GM18873 (cell line): ENCODE measurements around the gene GSDMA.
A peak's percentile ranks its signal among the peaks of the same experiment; 100 is the strongest.

ENCODE experiments used
- ATAC-seq: cut with Tn5 transposase; IDR thresholded peaks from one replicate; pipeline ENCODE4 v1.9.1; 2021; ENCODE audit warnings: mild to moderate bottlenecking, moderate library complexity, moderate number of reproducible peaks; ENCODE audit not compliant: unreplicated experiment, low FRiP score

Gene GSDMA

DNA sequence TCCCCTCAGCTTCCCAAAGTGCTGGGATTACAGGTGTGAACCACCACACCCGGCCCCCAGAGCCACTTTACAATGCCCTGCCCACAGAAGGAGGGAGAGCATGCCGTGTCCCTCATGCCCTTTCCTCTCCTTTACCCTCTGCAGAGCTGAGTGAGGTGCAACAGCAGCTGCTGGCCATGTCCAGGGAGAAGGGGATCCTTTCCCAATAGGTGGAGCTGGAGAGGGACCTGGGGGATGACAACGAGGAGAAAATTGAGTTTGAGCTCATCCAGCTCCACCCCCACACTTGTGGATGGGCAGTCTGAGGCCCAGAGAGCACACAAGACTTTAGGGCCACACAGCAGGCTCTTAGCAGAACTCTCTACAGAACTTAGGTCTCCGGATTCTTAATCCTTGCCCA lies 7.9 kb upstream of the GSDMA start:
- no peak for ATAC-seq

DNA sequence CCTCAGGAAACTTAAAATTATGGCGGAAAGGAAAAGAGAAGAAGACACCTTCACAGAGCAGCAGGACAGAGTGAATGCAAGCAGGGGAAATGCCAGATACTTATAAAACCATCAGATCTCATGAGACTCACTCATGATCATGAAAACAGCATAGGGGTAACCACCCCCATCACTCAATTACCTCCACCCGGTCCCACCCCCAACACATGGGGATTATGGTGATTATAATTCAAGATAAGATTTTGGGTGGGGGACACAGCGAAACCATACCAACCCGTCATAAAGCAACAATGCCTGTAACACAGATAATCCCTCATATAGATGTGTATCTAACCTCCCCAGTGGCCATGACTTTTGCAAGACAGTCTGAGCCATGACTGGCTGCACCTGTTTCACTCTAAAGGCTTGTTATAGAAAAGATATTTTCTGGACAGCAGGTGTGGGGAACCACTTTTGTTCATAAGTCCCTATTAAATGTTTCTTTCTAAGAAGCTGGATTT lies 7.0 kb upstream of the GSDMA start:
- ATAC-seq: no peak

DNA sequence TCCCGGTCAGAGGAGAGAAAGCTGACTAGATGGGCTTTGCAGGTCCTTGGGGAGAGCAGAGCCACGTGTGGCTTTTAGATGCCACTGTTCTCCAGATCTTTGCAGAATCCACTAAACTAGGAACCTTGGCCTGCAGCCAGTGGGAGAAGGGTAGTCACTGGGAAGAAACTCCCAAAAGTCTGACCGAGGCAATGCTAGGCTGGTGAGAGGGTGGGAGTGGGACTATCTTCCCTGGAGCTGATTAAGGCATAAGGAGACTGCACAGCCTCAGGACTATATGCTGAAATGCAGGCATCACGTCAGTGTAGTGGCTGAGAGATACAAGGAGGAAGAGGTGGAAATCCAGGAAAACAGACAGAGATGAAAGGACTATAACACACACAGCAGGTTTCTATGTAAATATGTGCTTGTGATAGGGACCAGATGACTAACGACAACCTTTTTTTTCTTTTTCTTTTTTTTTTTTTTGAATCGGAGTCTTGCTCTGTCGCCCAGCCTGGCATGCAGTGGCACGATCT lies 2.2 kb upstream of the GSDMA start:
- ATAC-seq: no peak

DNA sequence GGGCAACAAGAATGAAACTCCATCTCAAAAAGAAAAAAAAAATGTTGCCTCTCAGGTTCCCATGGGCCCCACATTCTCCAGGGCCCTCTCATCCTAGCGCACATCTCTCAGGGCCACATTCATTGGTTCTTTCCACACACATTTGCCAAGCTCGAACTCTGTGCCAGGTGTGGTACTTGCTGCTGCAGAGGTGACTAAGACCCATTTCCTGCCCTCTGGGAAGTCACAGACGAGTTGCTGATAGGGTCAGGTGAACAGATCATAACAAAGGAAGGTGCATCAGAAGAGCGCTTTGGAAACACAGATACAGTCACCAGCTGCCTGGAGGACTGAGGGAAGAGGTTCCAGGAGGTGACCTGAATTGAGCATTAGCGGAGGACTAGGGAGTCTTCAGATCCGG lies 1.0 kb downstream of the GSDMA start:
- ATAC-seq: no peak

DNA sequence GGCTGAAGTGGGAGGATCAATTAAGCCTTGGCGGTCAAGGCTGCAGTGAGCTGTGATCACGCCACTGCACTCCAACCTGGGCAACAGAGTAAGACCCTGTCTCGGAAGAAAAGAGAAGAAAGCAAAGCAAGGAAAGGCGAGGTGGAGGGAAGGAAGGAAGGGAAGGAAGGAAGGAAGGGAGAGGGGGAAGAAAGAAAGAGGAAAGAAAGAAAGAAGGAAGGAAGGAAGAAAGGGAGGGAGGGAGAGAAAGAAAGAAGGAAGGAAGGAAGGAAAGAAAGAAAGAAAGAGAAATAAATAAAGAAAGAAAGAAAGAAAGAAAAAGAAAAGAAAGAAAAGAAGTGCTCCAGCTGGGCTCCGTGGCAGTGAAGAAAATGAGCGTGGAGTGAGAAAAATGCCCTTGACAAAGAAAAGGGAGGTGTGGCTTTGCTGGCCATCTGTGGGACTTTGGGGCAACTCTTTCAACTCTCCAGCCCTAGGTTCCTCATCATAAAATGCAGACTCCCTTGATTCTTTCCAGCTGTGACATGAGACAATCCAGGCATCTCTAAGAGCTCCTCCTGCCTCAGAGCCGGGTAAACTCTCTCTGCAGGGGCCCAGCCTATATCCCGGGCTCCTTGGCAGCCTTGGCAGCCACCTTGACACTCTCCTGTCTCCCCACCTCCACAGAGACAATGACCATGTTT lies 2.4 kb downstream of the GSDMA start:
- no peak for ATAC-seq

DNA sequence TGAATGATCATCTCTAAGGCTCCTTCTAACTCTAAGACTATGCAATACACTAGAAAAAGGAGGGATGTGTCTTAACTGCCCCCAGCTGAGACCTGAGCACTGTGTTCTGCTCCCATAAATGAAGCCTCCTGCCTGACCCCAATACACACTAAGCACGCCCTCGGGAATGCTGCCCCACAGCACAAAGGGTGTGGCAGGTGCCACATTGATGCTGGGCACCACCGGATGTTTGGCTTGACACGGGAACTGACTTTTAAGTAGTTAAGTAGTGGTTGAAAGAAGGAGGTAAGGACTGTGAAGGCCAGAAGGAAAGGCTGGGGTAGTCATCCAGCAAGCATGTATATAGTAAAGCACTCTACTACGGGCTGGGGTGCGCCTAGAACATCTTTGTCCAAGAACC lies 4.0 kb downstream of the GSDMA start:
- ATAC-seq: no peak

DNA sequence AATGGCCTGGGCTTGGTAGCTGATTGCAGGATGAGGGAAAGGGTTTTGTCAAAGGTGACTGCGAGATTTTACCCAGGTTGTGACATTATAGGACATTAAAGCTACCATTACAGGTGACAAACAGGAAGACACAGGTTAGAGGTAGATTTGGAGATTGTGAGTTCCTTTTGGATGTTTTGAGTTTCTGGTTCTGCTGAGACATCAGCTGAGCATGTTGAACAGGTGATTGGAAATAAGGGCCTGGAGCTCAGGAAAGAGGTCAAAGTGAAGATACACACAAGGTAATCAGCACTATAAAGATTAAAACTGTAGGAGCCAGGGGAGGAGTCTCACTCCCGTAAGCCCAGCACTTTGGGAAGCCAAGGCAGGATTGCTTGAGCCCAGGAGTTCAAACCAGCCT lies 6.0 kb downstream of the GSDMA start:
- no peak for ATAC-seq

DNA sequence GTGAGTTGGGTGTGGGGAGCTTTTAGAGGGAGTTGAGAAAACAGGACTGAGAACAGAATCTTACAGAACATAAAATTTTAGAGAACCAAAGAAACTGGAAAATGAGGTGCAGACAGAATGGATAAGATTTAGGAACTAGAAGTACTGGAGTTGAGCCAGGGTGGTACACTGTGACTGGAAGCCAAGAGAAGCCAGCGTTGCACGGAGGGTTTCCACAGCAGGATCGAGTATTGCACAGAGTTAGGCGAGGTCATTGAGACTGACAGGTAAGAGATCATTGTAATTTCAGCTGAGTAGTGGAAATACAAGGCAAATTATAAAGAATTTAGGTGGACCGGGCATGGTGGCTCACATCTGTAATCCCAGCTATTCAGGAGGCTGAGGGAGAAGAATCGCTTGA lies 6.6 kb downstream of the GSDMA start:
- ATAC-seq: no peak

DNA sequence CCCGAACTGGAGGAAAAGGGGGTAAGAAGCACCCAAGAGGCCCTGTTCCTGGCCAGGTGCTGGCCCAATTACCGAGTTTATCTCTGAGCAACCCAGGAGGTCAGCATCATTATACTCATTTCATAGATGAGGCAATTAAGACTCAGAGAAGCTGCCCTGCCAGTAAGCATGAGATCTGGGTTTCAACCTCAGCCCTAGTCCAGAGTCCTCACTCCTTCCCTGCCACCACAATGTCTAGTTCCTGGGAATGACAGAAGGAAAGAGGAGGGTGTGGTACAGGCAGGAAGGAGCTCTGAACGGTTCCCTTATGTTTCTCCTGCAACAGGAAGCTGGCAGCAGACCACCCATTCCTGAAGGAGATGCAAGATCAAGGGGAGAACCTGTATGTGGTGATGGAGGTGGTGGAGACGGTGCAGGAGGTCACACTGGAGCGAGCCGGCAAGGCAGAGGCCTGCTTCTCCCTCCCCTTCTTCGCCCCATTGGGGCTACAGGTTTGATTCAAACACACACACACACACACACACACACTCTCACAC lies 7.4 kb downstream of the GSDMA start:
- ATAC-seq: no peak

DNA sequence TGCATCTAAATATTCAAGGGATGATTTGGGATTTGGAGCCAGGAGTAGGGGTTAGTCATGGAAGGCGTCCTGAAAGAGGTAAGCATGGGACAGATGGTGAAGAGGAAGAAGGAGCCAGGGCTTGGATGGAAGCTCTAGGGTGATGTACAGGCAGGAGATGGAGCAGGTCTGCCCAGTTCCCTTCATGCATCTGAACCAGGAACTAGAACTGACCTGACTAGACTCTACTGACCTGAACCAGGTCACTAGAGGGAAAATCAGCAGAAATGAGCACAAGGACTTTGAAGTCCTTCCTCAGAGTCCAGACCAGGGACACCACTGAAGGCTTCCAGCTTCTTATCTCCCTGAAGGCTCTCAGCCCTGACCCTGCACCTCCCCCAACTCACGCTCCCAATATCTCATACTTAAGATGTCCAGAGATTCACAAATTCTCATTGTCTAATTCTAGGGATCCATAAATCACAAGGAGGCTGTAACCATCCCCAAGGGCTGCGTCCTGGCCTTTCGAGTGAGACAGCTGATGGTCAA lies 8.3 kb downstream of the GSDMA start:
- no peak for ATAC-seq

DNA sequence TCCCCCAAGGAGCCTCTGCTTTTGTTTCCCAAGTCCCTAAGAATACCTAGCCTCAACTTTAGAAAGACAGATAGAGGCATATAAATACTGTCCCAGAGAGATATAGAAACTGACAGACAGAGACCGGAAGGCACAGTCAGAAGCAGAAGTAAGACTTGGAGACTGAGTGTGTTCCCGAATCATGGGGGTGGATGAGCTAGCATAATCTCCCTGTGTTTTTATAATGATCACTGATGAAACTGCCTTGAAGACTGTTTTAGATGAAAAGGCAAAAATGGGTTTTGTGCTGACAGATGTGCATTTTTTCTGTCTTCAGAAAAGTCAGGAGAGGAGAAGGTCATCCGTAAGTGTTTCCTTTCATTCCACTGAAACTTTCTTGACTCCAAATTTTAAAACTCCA lies 9.5 kb downstream of the GSDMA start:
- no peak for ATAC-seq

DNA sequence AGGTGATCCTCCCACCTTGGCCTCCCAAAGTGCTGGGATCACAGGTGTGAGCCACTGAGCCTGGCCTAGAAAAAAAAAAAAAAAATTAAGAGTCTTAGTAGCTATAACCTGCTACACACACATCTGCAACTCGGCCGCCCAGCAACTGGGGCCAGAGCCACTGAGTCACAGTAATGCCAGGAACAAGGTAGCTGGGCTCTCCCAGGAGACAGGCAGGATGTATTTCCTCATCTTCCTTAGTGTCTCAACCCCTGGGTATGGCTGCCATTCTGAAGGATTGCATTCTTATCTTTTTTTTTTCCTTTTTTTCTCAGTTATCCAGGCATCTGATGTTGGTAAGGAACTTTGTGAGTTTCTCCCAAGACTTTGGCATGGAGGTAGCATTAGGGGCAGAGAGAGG lies 10.7 kb downstream of the GSDMA start:
- no peak for ATAC-seq

DNA sequence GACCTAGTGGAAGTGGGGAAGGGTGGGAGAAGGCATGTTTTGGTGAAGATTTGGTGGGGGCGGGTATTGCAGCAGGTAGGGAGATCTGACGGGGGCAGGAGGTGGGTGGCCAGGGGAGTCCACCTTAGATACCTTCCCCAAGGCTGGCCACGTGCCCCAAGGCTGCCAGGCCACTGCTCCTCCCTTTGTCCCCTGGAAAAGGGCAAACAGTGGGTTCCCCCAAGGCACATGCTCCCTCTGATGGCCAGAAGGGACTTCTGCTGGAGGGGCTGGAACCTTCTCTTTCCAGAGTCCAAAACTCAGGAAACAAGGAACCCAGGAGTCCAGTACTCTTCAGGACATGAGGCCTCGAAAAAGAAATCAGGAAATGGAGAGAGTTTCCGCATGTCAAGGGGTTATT lies 11.6 kb downstream of the GSDMA start:
- ATAC-seq: no peak

DNA sequence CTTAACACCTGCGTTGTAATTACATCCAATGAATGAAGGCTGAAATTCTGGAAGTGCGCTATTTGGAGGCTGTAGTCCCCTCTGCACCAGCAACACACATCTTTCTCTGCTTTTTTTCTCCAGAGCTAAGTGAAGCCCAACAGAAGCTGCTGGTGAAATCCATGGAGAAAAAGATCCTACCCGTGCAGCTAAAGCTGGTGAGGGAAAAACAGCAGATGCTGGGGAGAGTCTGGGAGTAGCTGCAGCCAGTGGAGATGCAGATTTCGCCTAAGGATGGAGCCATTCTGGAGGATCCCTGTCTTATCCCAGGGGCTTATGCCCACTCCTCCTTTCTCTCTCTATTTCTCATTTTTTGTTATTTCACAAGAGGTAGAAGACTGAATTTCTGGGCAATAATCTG lies 13.0 kb downstream of the GSDMA start:
- ATAC-seq: no peak

DNA sequence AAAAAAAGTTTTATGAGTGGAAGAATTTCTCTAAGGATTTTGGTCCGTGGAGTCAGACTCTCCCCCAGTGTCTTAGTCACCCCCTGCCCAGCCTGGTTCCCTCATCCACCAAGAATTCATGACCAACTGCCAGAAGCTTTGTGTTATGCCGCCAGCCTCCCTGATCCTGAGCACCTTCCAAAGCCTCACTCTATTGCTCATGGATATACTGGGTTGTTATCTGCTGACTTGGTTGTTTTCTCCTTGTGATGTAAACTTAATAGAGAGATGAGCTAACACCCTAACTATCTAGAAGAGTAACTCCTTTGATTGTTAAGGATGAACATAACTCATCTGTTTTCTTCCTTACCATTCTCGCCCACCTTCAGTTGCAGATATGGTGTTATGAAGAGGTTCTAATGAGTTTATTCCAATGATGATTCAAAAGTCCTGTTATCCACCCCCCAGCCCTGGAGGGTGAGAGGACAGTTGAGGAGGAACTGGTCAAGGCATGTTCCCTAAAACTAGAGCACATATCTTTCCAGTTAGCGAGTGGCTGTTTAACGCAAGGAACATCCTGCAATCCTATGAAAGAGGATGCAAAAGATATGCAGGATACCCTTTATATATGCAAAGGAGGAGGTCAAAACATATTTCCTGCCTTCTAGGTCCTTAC lies 16.3 kb downstream of the GSDMA start:
- no peak for ATAC-seq

DNA sequence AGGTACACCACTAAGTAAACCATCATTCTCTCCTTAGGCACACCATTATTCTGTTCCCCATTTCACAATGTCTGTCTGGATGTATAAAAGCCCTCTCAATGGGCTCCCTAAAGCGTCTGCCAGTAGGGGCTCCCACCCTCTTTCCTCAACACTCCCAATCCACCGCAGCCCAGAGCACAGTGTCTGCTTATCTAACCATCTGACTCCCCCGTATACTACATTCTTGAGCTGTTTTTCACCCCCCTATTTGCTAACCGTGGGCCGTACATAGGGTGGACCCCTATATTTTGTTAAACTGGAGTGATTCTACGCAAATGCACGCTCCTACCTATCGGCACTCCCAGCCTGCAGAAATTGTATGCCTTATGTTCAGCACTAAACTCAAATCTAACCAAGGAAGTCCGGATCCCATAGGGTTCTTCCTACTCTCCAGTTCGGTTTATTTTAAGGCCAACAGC lies 17.1 kb downstream of the GSDMA start:
- peak; percentile 9 for ATAC-seq

DNA sequence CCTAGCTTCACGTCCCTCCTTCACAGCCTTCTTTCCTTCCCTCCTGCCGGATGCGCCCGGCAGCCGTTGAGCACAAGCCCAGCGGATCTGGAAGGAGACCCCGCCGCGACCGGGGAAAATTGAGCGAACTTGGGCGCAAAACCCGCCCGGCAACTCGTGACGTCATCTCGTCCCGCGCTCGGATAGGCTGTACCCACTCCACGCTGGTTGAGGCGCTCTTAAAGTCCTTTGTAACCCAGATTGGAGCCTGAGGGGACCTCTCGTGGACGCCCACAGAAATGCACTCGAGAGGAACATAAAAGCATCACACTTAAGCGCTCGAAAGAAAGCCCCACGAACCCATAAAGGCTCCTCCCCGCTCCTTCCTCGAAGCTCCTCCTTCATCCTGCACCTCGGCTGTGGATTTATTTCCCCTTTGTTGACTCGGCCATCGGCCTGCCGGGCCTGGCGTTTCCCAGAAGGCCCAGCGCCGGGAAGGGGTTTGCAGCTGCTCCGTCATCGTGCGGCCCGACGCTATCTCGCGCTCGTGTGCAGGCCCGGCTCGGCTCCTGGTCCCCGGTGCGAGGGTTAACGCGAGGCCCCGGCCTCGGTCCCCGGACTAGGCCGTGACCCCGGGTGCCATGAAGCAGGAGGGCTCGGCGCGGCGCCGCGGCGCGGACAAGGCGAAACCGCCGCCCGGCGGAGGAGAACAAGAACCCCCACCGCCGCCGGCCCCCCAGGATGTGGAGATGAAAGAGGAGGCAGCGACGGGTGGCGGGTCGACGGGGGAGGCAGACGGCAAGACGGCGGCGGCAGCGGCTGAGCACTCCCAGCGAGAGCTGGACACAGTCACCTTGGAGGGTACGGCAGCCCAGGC lies 17.8 kb downstream of the GSDMA start, which contains the start of gene PSMD3:
TSS of gene PSMD3 (plus strand) at position 457 of the 856 bp plus-strand sequence. CDS start at position 621, 164 bp downstream.
- ATAC-seq: peak; percentile 88

DNA sequence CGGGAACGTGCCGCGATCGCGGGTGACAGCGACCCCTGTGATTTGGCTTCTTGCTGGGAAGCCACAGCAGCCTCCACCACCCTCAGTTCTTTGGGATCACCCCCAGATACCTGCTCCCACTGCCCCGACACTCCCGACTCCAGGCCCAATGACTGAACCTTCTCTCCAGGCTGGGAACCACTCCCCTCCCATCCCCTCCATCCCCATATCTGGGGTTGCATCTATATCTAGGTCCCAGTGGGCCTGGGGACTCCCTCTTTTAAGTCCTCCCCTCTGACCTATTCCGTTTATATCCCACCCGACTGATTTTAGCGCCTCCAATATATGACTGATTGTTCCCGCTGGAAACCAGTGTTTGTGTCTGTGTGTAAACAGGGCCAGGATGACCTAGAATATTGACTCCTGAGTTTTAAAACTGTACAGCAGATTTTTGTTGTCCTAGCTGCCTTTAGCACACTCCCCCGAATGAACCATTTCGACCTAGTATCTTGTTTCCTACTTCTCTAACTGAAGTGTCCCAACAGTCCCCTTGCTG lies 18.5 kb downstream of the GSDMA start:
- no peak for ATAC-seq

DNA sequence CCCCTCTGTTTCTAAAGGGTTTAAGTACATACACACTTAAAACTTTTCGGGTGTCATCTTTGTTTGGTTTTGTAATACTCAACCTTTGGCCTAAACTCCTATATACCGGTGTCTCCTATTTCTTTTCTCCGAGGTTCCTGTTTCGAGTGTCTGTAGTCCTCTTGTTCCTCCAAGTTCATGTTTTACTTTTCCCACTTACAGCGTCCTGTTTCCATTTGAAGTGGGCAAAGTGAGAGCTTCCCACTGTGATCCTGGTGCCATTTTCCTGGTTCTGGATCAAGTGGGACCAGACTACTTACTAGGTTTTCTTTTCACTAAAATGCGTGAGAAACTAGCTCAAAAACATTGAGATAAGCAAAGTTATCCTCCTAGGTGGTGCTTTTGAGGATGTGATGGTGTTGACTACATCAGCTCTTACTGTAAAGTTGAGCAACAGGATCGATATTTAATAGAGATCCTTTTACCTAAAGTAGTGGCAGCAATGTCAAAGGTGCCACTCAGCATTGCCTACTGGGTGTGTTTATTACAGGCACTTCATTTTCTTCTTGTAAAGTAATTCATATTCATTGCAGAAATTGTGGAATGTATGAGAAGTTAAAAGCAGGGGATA lies 19.1 kb downstream of the GSDMA start:
- ATAC-seq: no peak
